HepG2 (cell line): Measurements from ENCODE around the gene P2RY6. TPM values are rescaled to one million over a fixed set of nuclear protein-coding genes. Genes with fewer than 3 reads are reported as not detected.

Experiments
- CREM ChIP-seq, 2 experiments: sonication (generic) in 1 of 2; formaldehyde crosslinking in 1 of 2; IDR thresholded peaks; 2 replicates each; pipeline versions ENCODE4 v1.4.0 to v1.6.1; 2016 to 2020; ENCODE audit warnings: antibody characterized with exemption in 1 of 2, mild to moderate bottlenecking in 1 of 2, missing genetic modification reagents in 1 of 2
- MAFG ChIP-seq: sonication (generic); formaldehyde crosslinking; IDR thresholded peaks from 2 replicates; pipeline ENCODE4 v1.5.1; 2020; ENCODE audit warnings: mild to moderate bottlenecking, missing genetic modification reagents
- MNT ChIP-seq: fragments of 450-650 bp; IDR thresholded peaks from 2 replicates; pipeline ENCODE4 v1.6.1; 2016
- MZF1 ChIP-seq: sonication (generic); formaldehyde crosslinking; IDR thresholded peaks from 2 replicates; pipeline ENCODE4 v1.8.1; 2023; ENCODE audit warnings: mild to moderate bottlenecking, missing genetic modification reagents, borderline replicate concordance
- NONO ChIP-seq, 2 experiments: fragments of 450-650 bp in 1 of 2; sonication (generic) in 1 of 2; formaldehyde crosslinking in 1 of 2; IDR thresholded peaks in 1 of 2; conservative IDR thresholded peaks in 1 of 2; 2 replicates each; pipeline versions ENCODE4 v1.6.1 to v1.8.0; 2017 to 2022; ENCODE audit warnings: mild to moderate bottlenecking in 1 of 2, missing genetic modification reagents in 1 of 2, moderate library complexity in 1 of 2
- PAX8 ChIP-seq: sonication (generic); formaldehyde crosslinking; IDR thresholded peaks from 2 replicates; pipeline ENCODE4 v1.8.0; 2022; ENCODE audit warnings: mild to moderate bottlenecking, missing genetic modification reagents, borderline replicate concordance
- SAP130 ChIP-seq: IDR thresholded peaks from 2 replicates; pipeline ENCODE4 v1.6.1; 2016; ENCODE audit warnings: low read depth
- SOX6 ChIP-seq, 2 experiments: fragments of 450-650 bp in 1 of 2; sonication (generic) in 1 of 2; formaldehyde crosslinking in 1 of 2; IDR thresholded peaks; 2 replicates each; pipeline versions ENCODE4 v1.4.0 to v1.6.1; 2017 to 2020; ENCODE audit warnings: antibody characterized with exemption in 1 of 2, mild to moderate bottlenecking in 1 of 2, missing genetic modification reagents in 1 of 2
- TEAD2 ChIP-seq: sonication (generic); formaldehyde crosslinking; IDR thresholded peaks from 2 replicates; pipeline ENCODE4 v1.9.0; 2021; ENCODE audit warnings: missing genetic modification reagents
- XRCC5 ChIP-seq: fragments of 200-400 bp; formaldehyde crosslinking; optimal IDR thresholded peaks from 2 replicates; pipeline ENCODE3; 2017; ENCODE audit warnings: mild to moderate bottlenecking, low read length
- ZBTB37 ChIP-seq: sonication (generic); formaldehyde crosslinking; IDR thresholded peaks from 2 replicates; pipeline ENCODE4 v1.4.0; 2020; ENCODE audit warnings: mild to moderate bottlenecking, missing genetic modification reagents
- ZNF501 ChIP-seq: sonication (generic); formaldehyde crosslinking; IDR thresholded peaks from 2 replicates; pipeline ENCODE4 v1.5.1; 2020; ENCODE audit warnings: mild to moderate bottlenecking, moderate library complexity, missing genetic modification reagents
- ZNF605 ChIP-seq: sonication (generic); formaldehyde crosslinking; IDR thresholded peaks from 2 replicates; pipeline ENCODE4 v1.8.0; 2022; ENCODE audit warnings: mild to moderate bottlenecking, missing genetic modification reagents
- ZNF768 ChIP-seq: sonication (generic); formaldehyde crosslinking; IDR thresholded peaks from 2 replicates; pipeline ENCODE4 v1.4.0; 2020; ENCODE audit warnings: missing genetic modification reagents
- polyA plus RNA-seq, 8 experiments: library from polyadenylated mRNA; depleted of rRNA in 3 of 8; stranded (reverse) in 7 of 8; unstranded in 1 of 8; fragments of >200 nt; fragmentation: Illumina TruSeq in 4 of 8; extraction: Trizol in 4 of 8; gene quantifications; 2 replicates each; pipeline versions ENCODE4 v1.2.1 to v1.2.3, GENCODE V29; 2011 to 2016; ENCODE audit warnings: low read depth in 4 of 8, missing spikeins in 1 of 8, mixed read lengths in 1 of 8; ENCODE audit not compliant: insufficient read depth in 1 of 8
- total RNA-seq, 5 experiments: library from RNA; depleted of rRNA; stranded (reverse); fragments of >200 nt; fragmentation: Illumina TruSeq; extraction: Trizol; gene quantifications; 2 replicates each; pipeline ENCODE4 v1.2.3, GENCODE V29; 2016; ENCODE audit warnings: low read depth in 1 of 5
- TF ChIP-seq, protein P1 (sequence below): sonication (generic); formaldehyde crosslinking; IDR thresholded peaks from 2 replicates; pipeline ENCODE4 v1.4.0; 2020; ENCODE audit warnings: mild to moderate bottlenecking, missing genetic modification reagents
- TF ChIP-seq, protein P2 (sequence below): sonication (generic); formaldehyde crosslinking; IDR thresholded peaks from 2 replicates; pipeline ENCODE4 v1.4.0; 2020; ENCODE audit warnings: mild to moderate bottlenecking, missing genetic modification reagents, borderline replicate concordance
- TF ChIP-seq, protein P3 (sequence below): sonication (generic); formaldehyde crosslinking; IDR thresholded peaks from 2 replicates; pipeline ENCODE4 v1.5.0; 2020; ENCODE audit warnings: missing genetic modification reagents

P2RY6 gene
- total and polyA plus RNA-seq, 2 of the 13 experiments (the other 11 are each of a cell fraction or from before 2014, with no cell fraction given), result 0.09 to 0.29 TPM

DNA sequence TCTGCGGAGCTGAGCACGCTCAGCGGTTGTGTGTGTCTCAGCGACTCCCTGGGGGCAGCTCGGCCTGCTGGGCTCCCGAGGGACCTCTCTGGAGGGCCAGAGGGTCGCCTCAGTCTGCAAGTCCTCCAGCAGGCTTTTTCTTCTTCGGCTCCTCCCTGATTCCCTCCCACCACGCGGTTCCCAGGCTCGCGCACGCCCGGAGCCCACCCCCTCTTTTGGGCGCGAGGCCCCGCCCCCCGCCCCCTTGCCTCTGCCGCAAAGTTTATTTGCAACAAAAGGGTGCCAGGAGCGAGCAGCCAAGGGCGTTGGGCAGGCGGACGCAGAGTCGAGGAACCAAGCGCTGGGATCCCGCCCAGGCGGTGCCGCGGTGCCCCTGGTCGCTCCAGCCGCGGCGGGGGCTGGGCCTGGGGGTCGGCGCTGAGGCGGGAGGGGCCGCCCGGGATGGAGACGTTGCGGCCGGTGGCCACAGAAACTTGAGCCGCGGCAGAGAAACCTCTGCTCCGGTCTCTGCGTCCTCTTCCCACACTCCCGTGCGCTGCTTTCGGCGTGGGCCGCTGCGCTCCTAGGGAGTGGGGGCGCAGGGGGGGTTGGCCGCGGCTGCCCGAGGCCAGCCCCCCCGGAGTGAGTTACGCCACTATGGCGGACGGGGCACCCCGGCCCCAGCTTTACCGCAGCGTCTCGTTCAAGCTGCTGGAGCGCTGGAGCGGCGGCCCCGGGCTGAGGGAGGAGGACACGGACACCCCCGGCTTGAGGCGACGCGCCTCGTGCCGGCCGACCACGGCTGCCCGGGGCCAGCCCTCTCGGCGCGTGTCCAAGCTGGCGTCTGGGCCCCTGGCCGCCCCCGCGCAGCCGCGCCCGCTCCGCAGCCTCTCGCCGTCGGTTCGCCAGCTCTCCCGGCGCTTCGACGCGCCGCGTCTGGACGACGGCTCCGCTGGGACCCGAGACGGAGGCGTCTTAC is 36.1 kb downstream of the P2RY6 start, which contains the start of gene ARHGEF17 (continued):
- TF ChIP-seq MNT, result 0 out of 2 replicates have a peak, but pooled peaks have one; percentile 10
- no peak for TF ChIP-seq MZF1 (CRISPR knock-in tag)
- TF ChIP-seq ZNF501, result no peak; the same call in 1 of the 2 replicates
- no peak for TF ChIP-seq MAFG (CRISPR knock-in tag)
- TF ChIP-seq, protein P1, sequence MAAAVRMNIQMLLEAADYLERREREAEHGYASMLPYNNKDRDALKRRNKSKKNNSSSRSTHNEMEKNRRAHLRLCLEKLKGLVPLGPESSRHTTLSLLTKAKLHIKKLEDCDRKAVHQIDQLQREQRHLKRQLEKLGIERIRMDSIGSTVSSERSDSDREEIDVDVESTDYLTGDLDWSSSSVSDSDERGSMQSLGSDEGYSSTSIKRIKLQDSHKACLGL (CRISPR knock-in tag), result peak; percentile 18; the same call in 1 of the 2 replicates
- TF ChIP-seq XRCC5, result no peak
- TF ChIP-seq NONO (IDR thresholded peaks at IDR 0.05), result no peak
- TF ChIP-seq NONO (CRISPR knock-in tag; conservative IDR thresholded peaks at IDR 0.05), result peak; percentile 0; the same call in 1 of the 2 replicates
- TF ChIP-seq PAX8 (CRISPR knock-in tag), result no peak
- TF ChIP-seq SAP130 (CRISPR knock-in tag), result peak; percentile 61
- TF ChIP-seq ZNF768 (CRISPR knock-in tag), result peak; percentile 87; the same call in 1 of the 2 replicates
- TF ChIP-seq ZNF605, result no peak
- TF ChIP-seq TEAD2 (CRISPR knock-in tag), result 0 out of 2 replicates have a peak, but pooled peaks have one; percentile 30
- TF ChIP-seq, protein P2, sequence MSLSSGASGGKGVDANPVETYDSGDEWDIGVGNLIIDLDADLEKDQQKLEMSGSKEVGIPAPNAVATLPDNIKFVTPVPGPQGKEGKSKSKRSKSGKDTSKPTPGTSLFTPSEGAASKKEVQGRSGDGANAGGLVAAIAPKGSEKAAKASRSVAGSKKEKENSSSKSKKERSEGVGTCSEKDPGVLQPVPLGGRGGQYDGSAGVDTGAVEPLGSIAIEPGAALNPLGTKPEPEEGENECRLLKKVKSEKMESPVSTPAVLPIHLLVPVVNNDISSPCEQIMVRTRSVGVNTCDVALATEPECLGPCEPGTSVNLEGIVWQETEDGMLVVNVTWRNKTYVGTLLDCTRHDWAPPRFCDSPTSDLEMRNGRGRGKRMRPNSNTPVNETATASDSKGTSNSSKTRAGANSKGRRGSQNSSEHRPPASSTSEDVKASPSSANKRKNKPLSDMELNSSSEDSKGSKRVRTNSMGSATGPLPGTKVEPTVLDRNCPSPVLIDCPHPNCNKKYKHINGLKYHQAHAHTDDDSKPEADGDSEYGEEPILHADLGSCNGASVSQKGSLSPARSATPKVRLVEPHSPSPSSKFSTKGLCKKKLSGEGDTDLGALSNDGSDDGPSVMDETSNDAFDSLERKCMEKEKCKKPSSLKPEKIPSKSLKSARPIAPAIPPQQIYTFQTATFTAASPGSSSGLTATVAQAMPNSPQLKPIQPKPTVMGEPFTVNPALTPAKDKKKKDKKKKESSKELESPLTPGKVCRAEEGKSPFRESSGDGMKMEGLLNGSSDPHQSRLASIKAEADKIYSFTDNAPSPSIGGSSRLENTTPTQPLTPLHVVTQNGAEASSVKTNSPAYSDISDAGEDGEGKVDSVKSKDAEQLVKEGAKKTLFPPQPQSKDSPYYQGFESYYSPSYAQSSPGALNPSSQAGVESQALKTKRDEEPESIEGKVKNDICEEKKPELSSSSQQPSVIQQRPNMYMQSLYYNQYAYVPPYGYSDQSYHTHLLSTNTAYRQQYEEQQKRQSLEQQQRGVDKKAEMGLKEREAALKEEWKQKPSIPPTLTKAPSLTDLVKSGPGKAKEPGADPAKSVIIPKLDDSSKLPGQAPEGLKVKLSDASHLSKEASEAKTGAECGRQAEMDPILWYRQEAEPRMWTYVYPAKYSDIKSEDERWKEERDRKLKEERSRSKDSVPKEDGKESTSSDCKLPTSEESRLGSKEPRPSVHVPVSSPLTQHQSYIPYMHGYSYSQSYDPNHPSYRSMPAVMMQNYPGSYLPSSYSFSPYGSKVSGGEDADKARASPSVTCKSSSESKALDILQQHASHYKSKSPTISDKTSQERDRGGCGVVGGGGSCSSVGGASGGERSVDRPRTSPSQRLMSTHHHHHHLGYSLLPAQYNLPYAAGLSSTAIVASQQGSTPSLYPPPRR (CRISPR knock-in tag), result no peak
- TF ChIP-seq, protein P3, sequence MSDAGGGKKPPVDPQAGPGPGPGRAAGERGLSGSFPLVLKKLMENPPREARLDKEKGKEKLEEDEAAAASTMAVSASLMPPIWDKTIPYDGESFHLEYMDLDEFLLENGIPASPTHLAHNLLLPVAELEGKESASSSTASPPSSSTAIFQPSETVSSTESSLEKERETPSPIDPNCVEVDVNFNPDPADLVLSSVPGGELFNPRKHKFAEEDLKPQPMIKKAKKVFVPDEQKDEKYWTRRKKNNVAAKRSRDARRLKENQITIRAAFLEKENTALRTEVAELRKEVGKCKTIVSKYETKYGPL (CRISPR knock-in tag), result no peak
- TF ChIP-seq SOX6 (IDR thresholded peaks at IDR 0.05), result no peak
- no peak for TF ChIP-seq SOX6 (CRISPR knock-in tag; IDR thresholded peaks at IDR 0.05)
- TF ChIP-seq CREM (IDR thresholded peaks at IDR 0.05), result no peak
- no peak for TF ChIP-seq CREM (CRISPR knock-in tag; IDR thresholded peaks at IDR 0.05)
- no peak for TF ChIP-seq ZBTB37 (CRISPR knock-in tag)
